HG02970 (cell line): Measurements from ENCODE around the gene LHPP.

Experiments used
- ATAC-seq: cut with Tn5 transposase; IDR thresholded peaks from one replicate; pipeline ENCODE4 v1.9.1; 2021; ENCODE audit warnings: mild to moderate bottlenecking, moderate library complexity, moderate number of reproducible peaks; ENCODE audit not compliant: unreplicated experiment, low FRiP score

The LHPP gene

DNA sequence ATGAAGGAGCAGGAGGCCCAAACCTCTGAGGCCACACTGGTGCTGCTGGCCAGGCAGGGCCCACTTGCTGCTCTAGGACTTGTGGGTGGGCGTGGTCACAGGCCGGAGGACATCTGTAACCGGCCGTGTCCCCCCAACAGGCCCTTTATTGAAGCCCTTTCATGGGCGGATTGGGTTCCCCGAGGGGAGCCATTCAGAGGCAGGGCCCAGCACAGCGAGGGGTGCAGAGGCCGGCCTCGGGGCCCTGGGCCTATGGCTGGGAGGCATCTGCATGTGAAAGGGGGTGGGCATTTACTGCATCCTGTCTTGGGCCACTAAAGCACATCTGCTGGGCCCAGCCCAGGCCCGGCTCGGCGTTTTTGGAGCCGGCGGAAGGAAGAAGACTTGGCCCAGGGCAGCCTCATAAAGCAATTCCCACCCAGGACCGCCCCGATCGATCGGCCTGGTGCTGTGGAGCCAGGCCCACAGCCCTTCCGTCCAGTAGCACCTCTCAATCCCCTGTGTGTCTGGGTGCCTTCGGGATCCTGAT lies 8.4 kb downstream of the LHPP start:
- no peak for ATAC-seq

DNA sequence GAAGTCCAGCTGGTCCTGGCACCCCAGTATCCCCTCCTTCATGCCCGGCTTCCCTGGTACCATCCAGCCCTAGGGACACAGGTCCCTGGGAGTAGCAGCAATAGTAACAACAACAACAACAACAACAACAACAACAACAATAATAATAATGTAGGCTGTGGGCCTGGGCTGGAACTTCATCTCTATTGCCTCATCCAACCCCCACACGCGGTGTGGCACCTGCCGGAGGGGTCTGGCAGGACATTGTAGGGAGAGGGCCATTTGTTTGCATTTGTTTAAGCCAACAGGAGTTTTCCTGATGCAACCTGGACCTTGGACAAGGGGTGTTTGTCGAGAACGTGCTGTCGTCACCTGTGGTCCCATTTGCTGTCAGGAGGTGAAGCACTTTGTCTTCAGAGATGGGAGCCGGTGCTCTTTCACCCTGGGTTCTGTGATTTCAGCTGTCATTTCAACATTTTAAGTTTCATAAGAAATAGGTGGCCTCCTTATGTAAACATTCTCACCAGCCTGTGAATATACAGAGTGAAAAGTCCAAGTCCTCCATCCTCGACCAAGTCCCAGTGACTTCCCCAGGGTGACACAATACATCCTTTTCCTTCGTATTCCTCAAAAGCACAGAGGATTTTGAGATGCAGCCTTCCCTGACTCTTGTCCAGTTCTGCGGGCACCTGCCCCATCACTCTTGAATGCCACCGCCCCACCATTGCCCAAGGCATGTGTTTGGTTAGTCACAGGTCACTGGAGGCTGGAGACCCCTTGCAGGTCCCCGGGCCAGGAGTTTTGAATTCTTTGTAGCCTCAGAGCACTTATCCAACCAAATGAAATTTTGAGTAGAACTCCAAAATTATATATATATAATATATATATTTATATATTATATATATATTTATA lies 9.2 kb downstream of the LHPP start:
- ATAC-seq = no peak

DNA sequence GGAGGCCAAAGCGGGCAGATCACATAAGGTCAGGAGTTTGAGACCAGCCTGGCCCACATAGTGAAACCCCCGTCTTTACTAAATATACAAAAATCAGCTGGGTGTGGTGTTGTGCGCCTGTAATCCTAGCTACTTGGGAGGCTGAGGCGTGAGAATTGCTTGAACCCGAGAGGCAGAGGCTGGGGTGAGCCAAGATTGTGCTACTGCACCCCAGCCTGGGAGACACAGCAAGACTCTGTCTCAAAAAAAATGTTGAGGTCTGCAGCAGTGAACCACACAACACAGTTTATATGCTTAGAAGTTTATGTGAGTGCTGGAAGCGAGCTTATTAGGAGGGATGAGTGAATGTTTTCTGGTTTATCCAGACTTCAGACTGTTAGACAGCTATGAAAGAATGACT lies 10.4 kb downstream of the LHPP start:
- ATAC-seq = no peak

DNA sequence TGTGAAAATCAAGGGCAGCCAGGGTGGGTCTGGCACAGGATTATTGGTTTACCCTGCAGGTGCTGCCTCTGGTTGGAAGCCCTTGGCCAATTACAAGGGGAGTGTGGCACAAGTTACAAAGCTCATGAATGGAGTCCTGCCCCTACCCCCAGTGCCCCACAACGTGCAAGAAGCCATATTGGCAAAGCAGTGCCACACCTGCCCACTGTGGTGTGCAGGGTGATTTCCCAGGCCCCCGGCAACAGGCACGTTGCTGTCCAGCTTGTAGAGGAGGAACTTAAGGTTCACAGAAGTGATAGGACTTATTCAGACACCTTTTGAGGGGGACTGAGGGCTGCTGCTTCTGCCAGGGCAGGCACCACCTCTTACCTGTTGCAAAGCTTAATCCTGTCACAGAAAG lies 11.4 kb downstream of the LHPP start:
- ATAC-seq = no peak

DNA sequence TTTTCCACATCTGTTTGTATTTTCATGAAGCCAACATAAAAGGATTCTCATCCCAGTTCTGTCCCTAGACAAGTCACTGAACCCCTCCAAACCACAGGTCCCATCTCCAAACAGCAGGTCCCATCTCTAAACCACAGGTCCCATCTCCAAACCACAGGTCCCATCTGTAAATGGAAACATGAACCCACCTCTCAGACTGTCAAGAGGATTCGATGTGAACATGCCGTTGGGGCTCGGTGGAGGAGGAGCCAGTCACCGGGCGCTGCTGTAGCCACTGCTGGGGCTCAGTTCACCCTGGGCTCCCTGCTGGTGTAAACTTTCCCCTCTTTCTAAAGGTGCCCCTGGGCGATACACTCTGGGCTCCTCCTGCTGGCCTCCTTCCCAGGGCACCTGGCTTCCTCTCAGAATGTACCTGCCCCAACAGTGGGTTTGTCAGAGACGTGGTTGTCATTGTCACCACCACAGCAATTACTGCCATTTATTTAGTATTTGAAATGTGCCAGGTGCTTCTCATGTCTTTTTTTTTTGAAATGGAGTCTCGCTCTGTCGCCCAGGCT lies 13.0 kb downstream of the LHPP start:
- ATAC-seq = no peak

DNA sequence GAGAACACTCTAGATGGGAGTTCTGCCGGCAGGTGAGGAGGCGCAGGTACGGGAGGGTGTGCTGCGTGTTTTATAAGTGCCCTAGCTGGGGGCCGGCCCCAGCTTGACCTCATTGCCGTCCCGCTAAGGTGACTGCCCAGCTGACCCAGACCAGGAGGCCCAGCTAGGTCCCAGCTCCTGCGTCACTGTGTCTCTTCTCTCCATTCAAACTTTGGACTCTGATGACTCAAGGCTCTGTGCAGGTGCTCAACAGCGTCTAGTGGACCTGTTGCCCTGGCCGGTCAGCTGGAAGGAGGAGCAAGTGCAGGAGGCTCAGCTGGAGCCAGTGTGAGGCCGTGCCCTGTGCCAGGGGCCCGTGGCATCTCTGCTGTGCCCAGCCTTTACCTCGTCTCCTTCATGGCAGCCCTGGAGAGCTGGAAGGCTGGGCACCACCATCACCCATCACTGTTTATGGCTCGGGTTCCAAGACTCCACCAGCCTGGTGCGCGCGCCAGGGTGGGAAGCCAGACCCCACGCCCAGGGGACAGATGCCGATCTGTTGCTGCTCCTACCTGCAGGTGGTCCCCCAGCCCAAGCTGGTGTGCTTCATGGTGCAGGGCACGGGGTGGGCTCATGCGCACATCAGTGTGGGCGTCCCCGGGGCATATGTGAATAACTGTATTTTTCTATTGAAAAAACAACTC lies 14.6 kb downstream of the LHPP start:
- no peak for ATAC-seq

DNA sequence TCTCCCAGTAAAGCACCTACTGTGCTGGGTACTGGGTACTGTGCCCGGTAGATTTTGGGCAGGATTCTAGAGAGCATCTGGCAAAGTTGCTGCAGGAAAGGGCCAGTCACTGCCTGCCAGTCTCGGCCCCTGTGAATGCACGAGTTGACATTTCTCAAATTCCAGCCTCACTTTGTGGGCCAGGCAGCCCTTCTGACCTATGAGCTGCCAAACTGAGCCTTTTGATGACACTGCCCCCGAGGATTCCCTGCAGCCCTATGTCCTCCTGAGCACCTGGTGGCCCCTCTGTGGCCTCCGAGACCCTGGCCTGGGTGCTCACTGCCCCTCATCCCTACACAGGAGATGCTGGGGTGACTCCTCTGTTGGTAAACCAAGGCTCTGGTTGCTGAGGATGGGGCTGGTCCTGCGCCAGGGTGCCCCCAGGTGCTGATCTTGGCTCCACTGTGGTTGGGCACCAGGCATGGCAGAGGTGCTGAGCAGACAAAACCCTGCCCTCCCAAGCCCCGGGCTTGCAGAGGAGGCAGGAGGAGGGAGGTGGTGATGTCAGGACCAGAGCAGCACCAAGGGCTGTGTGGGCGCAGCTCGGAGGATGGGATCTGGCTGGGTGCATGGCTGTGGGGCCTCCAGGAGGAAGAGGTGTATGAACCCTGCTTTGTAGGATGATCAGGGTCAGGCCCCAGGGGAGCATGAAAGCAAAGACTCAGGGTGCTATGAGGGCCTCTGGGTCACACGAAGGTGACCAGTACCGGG lies 16.2 kb downstream of the LHPP start:
- no peak for ATAC-seq

DNA sequence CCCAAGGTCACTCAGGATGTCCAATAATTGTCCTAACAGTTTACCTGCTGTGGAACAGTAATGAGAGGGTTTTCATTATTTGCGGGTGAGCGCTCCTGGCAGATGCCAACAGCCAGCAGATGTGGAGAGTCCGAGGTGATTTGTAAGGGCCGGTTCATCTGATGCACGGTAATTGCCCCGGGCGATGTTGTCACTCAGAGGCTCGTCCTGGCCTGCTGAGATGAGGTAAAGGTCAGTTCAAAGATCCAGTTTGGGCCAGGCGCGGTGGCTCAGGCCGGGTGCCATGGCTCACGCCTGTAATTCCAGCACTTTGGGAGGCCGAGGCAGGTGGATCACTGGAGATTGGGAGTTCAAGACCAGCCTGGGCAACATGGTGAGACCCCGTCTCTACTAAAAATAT lies 16.9 kb downstream of the LHPP start:
- ATAC-seq = no peak

DNA sequence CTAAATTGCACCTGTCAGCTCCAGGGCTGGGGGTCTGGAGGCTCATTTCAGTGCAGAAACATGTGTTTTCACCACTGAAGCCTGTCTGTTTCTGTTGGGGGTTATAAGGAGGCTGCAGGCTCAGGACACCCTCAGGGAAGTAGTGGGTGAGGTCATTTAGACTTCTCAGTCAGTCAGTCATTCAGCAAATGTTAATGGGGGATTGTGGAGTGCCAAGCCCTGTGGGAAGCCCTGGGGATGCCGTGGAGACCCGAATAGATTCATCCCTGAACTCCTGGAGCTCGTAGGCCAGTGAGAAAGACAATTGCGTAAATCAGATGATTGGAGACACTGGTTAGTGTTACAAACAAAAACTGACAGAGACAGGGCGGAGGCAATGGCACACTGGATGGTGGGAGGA lies 19.2 kb downstream of the LHPP start:
- ATAC-seq = no peak

DNA sequence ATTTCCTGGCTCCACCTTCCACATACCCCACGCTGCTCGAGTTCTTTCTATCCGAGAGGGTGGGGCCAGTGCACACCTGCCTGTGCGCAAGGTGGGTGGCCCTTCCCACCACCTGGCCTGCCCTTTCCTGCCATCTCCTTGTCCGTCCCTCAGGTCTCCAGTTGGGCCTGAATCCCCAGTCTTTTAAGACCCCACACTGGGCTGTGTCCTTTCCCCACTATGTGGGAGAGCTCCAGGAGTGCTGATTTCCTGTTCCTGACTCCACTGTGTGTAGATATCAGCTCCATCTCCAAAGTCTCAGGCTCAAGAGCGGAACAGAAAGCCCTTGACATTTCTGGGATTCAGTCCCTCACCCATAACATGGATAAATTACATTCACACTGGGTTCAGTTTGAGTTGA lies 20.1 kb downstream of the LHPP start:
- ATAC-seq = no peak

DNA sequence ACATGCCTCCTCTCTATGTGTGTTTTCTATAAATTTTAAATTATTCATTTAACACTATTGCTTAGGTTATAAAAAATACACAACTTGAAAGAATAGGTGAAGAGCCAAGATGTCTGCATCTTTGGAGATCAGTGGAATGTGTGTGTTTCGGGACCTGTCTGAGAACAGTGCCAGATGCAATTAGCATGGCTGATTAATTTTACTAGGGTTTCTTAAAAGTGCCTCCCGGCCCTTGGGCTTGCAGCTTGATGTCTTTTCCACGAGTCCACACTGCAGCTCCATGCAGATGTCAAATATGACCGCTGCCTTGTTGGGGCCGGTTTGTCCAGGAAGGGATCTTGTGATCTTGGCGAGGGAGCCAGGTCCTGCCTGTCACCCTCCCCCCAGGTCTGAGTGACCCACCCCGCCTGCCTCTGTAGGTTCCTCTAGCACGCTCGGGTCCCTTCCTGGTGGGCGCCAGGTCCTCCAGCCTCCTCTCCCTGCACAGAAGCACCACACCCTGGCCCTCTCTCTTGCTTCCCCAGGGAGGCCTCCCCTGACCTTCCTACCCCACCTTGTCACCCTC lies 20.7 kb downstream of the LHPP start:
- no peak for ATAC-seq

DNA sequence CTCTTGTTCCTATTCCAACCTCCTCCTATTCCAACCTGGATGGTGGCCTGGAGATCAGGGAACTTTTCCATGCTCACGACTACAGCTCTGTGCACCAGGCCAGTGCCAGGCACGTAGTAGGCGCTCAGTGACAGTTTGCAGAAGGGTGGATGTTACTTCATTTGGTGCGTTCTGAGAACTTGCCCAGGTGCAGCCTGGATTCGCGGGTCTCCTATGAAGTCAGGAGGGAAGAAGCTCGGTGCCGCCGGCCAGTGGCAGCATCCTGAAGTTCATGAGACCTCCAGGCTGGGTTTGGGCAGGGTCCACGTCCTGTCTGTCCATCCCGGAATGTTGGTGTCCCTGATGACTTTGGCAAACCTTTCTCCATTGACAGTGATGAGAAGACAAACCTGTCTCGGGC lies 21.3 kb downstream of the LHPP start:
- no peak for ATAC-seq

DNA sequence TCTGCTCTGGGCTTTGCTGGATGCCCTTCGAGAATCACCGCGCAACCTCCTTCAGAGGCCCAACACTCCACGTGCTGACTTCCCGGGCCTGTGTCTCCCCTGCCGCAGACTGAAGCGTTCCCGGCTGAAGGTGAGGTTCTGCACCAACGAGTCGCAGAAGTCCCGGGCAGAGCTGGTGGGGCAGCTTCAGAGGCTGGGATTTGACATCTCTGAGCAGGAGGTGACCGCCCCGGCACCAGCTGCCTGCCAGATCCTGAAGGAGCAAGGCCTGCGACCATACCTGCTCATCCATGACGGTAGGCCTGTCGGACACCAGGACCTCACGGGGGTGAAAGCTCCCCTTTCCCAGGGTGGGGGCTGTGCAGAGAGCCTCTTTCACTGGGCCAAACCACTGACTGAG lies 22.4 kb downstream of the LHPP start:
- ATAC-seq = no peak

DNA sequence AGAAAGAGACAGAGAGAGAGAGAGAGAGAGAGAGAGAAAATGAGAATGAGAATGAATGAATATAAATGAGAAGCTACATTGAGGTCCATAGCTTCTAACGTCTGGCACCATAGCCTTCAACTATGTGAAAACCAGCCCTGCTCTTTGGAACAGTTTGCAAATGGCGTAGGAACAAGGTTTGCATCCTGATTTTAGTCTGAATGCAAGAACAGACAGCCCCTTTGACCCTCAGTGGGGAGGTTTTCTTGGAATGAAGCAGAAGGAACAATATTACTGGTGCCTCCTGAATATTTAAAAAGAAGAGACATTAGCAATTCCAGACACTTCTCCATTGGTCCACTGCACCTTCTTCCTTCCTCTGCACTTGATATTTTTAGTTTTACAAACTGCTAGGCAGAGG lies 23.0 kb downstream of the LHPP start:
- ATAC-seq = no peak

DNA sequence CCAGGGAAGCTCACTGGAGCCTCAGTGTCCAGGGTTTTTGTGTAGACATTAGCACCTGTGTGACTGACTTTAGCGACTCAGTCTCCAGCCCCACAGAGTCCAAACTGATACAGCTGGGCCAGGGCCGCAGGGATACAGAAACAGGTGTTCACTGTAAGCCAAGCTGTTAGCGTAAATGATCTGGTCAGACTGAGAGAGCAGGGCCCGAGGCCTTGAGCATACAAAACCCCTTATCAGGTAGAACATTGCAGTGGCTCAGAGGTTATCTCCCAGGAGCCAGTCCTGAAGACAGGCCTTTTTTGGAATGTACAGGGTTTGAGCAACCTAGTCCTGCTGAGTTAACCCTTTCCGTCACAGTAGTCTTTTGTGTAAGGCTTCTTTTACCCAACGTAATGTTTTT lies 25.0 kb downstream of the LHPP start:
- no peak for ATAC-seq

DNA sequence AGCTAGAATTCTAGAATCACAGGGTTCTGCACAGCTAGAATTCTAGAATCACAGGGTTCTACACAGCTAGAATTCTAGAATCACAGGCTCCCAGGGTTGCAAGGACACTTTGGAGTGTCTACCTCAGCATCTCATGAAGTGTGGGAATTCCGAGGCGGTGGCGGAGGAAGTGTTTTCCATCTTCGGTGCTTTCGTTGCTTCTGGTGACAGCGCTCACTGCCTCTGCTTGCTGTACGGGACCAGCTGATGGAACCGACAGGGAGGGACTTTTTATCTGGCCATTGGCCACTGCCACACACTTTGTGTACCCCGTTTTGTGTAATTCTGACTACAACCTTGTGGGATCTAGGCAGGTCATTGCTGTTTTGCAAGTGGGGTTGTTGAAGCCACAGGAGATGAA lies 29.5 kb downstream of the LHPP start:
- no peak for ATAC-seq

DNA sequence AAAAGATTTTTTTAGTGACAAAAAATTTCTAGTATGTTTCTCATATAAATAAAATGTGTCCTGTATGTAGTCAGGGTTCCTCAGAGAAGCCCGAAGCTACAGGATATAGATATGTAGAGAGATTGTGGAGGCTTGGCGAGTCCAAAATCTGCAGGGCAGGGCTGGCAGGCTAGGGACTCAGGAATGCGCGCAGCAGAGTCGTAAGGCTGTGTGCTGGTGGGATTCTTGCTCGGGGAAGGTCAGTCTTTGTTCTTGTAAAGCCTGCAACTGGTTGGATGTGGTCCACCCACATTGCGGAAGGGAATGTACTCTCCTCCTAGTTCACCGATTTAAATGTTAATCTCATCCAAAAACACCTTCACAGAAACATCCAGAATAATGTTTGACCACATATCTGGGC lies 30.6 kb downstream of the LHPP start:
- no peak for ATAC-seq

DNA sequence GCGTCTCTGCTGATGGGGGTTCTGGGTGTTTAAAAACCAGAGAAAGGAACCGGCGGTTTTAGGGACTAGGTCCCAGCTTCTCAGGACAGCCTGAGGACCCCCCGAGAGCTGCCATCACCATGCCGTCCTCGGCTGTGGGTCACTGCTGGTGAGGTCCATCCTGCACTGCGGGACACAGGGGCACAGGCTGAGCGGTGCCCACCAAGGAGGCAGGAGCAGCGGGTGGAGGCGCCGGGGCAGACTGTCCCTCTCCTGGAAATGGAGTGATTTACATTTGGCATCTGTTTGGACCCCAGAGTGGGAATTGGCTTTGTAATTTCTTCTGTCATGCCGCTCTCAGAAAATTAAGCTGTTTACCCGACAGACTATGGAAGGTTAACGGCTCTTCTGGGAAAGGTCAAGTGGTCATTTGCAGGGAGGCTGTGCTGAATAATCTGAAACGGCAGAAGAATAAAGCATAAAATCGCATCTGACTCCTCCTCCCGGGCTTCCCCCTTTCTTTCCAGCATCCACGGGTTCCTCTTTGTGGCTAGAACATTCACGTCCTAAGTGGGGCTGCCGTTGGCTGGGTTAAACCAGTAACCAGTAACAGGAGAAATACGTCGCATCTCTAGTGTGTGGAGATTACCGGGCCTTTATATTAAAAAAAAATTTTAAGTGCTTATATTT lies 31.7 kb downstream of the LHPP start:
- no peak for ATAC-seq

DNA sequence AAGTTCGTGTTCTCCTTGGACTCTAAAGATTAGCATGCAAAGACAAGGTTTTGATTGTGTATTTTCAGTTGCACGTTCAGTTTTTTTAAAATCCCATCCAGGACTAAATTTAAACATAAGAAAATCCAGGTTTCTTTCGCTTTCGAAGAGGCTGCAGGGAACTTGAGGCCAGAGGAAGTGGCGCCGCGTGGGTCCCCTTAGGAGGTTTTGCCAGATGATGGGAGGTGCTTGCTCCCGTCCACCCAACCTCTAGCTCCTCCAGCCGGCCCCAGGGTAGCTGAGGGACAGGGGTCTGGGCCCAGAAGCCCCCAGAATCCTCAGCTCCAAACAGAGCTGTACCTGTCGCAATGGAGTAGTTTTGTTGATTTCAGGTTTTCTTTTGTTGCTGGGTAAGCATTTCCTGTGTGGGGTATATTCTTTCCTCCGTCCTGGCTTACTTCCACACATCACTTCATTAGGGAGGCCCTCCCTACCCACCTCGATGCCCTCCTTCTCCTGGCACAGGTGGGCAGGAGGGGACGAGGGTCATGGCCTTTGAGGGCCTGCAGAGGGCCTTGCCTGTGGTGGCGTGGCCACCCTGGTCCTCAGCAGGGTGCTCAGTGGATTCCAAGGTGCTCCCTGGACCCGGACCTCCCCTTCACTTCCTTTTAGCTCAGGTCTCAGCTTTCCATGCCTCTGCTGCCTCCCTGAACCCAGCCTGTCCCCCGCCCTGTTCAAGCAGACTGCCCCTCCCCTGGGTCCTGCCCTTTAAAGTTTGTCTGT lies 32.6 kb downstream of the LHPP start:
- no peak for ATAC-seq
